Trophoblast cell (in vitro differentiated cells and primary cell): Measurements from ENCODE around the gene SEMA4B.

Experiments
- DNase-seq, 2 donors: peaks; one replicate each; pipeline ENCODE4 v3.0.0-alpha.2; 2016
- H2AFZ ChIP-seq: 2 replicates; pipeline ENCODE4 v1.6.1; 2013; ENCODE audit warnings: low read length, moderate library complexity, mild to moderate bottlenecking; ENCODE audit not compliant: insufficient read depth, poor library complexity
- H2AK5ac ChIP-seq: 2 replicates; pipeline ENCODE4 v1.6.1; 2013; ENCODE audit warnings: mild to moderate bottlenecking, low read length
- H2BK120ac ChIP-seq: 2 replicates; pipeline ENCODE4 v1.6.1; 2013; ENCODE audit warnings: low read length, mild to moderate bottlenecking, moderate library complexity; ENCODE audit not compliant: insufficient read depth, poor library complexity
- H2BK12ac ChIP-seq: 2 replicates; pipeline ENCODE4 v1.6.1; 2013; ENCODE audit warnings: mild to moderate bottlenecking, low read length, moderate library complexity
- H2BK5ac ChIP-seq: 2 replicates; pipeline ENCODE4 v1.6.1; 2013; ENCODE audit warnings: low read length, low read depth, moderate library complexity, mild to moderate bottlenecking; ENCODE audit not compliant: poor library complexity
- H3K14ac ChIP-seq: 2 replicates; pipeline ENCODE4 v1.6.1; 2013; ENCODE audit warnings: mild to moderate bottlenecking, low read length
- H3K18ac ChIP-seq: 2 replicates; pipeline ENCODE4 v1.6.1; 2013; ENCODE audit warnings: mild to moderate bottlenecking, low read length
- H3K23ac ChIP-seq: 2 replicates; pipeline ENCODE4 v1.6.1; 2013; ENCODE audit warnings: low read length
- H3K27ac ChIP-seq: 2 replicates; pipeline ENCODE4 v1.5.1; 2013; ENCODE audit warnings: low read depth, mild to moderate bottlenecking, inconsistent platforms, low read length, moderate library complexity
- H3K27me3 ChIP-seq: 2 replicates; pipeline ENCODE4 v1.6.1; 2013; ENCODE audit warnings: inconsistent platforms, mild to moderate bottlenecking, low read length, moderate library complexity; ENCODE audit not compliant: insufficient read depth
- H3K36me3 ChIP-seq, 2 experiments: 1 replicate in 1 of 2; 2 replicates in 1 of 2; pipeline ENCODE4 v1.6.1; 2013; ENCODE audit warnings: low read length in 2 of 2, mild to moderate bottlenecking in 2 of 2, moderate library complexity in 1 of 2; ENCODE audit not compliant: insufficient read depth in 2 of 2, control insufficient read depth in 1 of 2
- H3K4ac ChIP-seq: 2 replicates; pipeline ENCODE4 v1.6.1; 2013; ENCODE audit warnings: low read depth, mild to moderate bottlenecking, low read length, moderate library complexity
- H3K4me1 ChIP-seq, 2 experiments: 1 replicate in 1 of 2; 2 replicates in 1 of 2; pipeline ENCODE4 v1.6.1; 2013; ENCODE audit warnings: low read length in 2 of 2, mild to moderate bottlenecking in 2 of 2, moderate library complexity in 1 of 2; ENCODE audit not compliant: insufficient read depth in 2 of 2, control insufficient read depth in 1 of 2
- H3K4me2 ChIP-seq: 2 replicates; pipeline ENCODE4 v1.6.1; 2013; ENCODE audit warnings: inconsistent platforms, mild to moderate bottlenecking, low read length, moderate library complexity
- H3K4me3 ChIP-seq: 2 replicates; pipeline ENCODE4 v1.5.1; 2013; ENCODE audit warnings: mild to moderate bottlenecking, low read depth, low read length, inconsistent platforms
- H3K79me1 ChIP-seq: one replicate; pipeline ENCODE4 v1.6.1; 2013; ENCODE audit warnings: low read length
- H3K79me2 ChIP-seq: 2 replicates; pipeline ENCODE4 v1.6.1; 2013; ENCODE audit warnings: low read length, mild to moderate bottlenecking; ENCODE audit not compliant: control insufficient read depth, insufficient read depth, poor library complexity
- H3K9ac ChIP-seq: 2 replicates; pipeline ENCODE4 v1.6.1; 2013; ENCODE audit warnings: mild to moderate bottlenecking, low read length
- H3K9me3 ChIP-seq: 2 replicates; pipeline ENCODE4 v1.6.1; 2013; ENCODE audit warnings: low read depth, mild to moderate bottlenecking, control low read depth, inconsistent platforms, low read length; ENCODE audit not compliant: insufficient read depth
- H4K12ac ChIP-seq: 2 replicates; pipeline ENCODE4 v1.6.1; 2013; ENCODE audit warnings: low read depth, mild to moderate bottlenecking, low read length, moderate library complexity
- H4K8ac ChIP-seq: 2 replicates; pipeline ENCODE4 v1.6.1; 2013; ENCODE audit warnings: low read depth, mild to moderate bottlenecking, low read length, moderate library complexity
- H4K91ac ChIP-seq: one replicate; pipeline ENCODE4 v1.6.1; 2013; ENCODE audit warnings: low read depth, mild to moderate bottlenecking, low read length, moderate library complexity
- WGBS: extraction: QIAGEN DNeasy Blood & Tissue Kit; methylation state at CpG from one replicate; pipeline ENCODE4 v1.1.7; 2013; ENCODE audit warnings: missing lambda C conversion rate; ENCODE audit not compliant: insufficient read length, insufficient coverage; ENCODE audit errors: extremely low coverage; 5-methylcytosine and 5-hydroxymethylcytosine counted together

The SEMA4B gene

GRCh38 chr15:90223441-90224165 lies 22.5 kb downstream of the SEMA4B start:
- Histone ChIP-seq H4K12ac (no peak overlapping the region), H3K23ac (no peak overlapping the region), H3K79me2 (no peaks in the 10 kb centered on the region), H3K18ac (no peak overlapping the region), H2AFZ (no peak overlapping the region), H3K36me3 (peaks cover 34 to 45% of the 10 kb centered on the region in 2 experiments), H3K79me1 (no peaks in the 10 kb centered on the region), H2BK12ac (no peak overlapping the region), H3K4me3 (no peak overlapping the region), H3K9me3 (peaks cover 3% of the 10 kb centered on the region), H3K27ac (no peak overlapping the region), H2BK5ac (no peak overlapping the region), H3K27me3 (no peaks in the 10 kb centered on the region), H3K9ac (no peak overlapping the region), H2AK5ac (no peak overlapping the region), H3K4me1 (no peaks in the 10 kb centered on the region), H3K4ac (no peak overlapping the region), H2BK120ac (no peak overlapping the region), H3K14ac (no peak overlapping the region), H3K4me2 (no peak overlapping the region), H4K8ac (no peak overlapping the region), H4K91ac (no peak overlapping the region)
- DNase-seq = no peak
- WGBS = no CpG with 5 or more reads among the region's 22 CpGs

GRCh38 chr15:90225047-90225446 lies 23.9 kb downstream of the SEMA4B start:
- H3K4me1 ChIP-seq = no peaks in the 10 kb centered on the region
- no peak overlapping the region for H2BK5ac ChIP-seq
- no peak overlapping the region for H4K12ac ChIP-seq
- WGBS = no CpG with 5 or more reads among the region's 17 CpGs
- no peak overlapping the region for H3K4me2 ChIP-seq
- no peak overlapping the region for H4K91ac ChIP-seq
- H2AFZ ChIP-seq = no peak overlapping the region
- no peak overlapping the region for H2BK12ac ChIP-seq
- no peak for DNase-seq
- no peak overlapping the region for H3K27ac ChIP-seq
- H2BK120ac ChIP-seq = no peak overlapping the region
- H2AK5ac ChIP-seq = no peak overlapping the region
- H3K27me3 ChIP-seq = no peaks in the 10 kb centered on the region
- H3K23ac ChIP-seq = no peak overlapping the region
- no peak overlapping the region for H4K8ac ChIP-seq
- no peak overlapping the region for H3K18ac ChIP-seq
- no peak overlapping the region for H3K9ac ChIP-seq
- H3K79me1 ChIP-seq = no peaks in the 10 kb centered on the region
- peaks cover 46 to 57% of the 10 kb centered on the region in 2 experiments for H3K36me3 ChIP-seq
- no peak overlapping the region for H3K14ac ChIP-seq
- no peaks in the 10 kb centered on the region for H3K79me2 ChIP-seq
- H3K9me3 ChIP-seq = peaks cover 3% of the 10 kb centered on the region
- H3K4me3 ChIP-seq = no peak overlapping the region
- no peak overlapping the region for H3K4ac ChIP-seq

- Histone ChIP-seq H4K12ac (no peak overlapping the region), H2AFZ (no peak overlapping the region), H3K79me1 (no peaks in the 10 kb centered on the region), H3K36me3 (peaks cover 52 to 63% of the 10 kb centered on the region in 2 experiments), H3K79me2 (no peaks in the 10 kb centered on the region), H3K18ac (no peak overlapping the region), H2BK5ac (no peak overlapping the region), H3K23ac (no peak overlapping the region), H3K4me2 (no peak overlapping the region), H3K14ac (no peak overlapping the region), H4K8ac (no peak overlapping the region), H3K27ac (no peak overlapping the region), H2AK5ac (no peak overlapping the region), H3K9me3 (peaks cover 3% of the 10 kb centered on the region), H3K4me3 (no peak overlapping the region), H2BK12ac (no peak overlapping the region), H3K4ac (no peak overlapping the region), H2BK120ac (no peak overlapping the region), H4K91ac (no peak overlapping the region), H3K4me1 (no peaks in the 10 kb centered on the region), H3K9ac (no peak overlapping the region), H3K27me3 (no peaks in the 10 kb centered on the region)
- WGBS = no CpG with 5 or more reads among the region's 18 CpGs
- no peak for DNase-seq
These were observed 24.5 kb downstream of the SEMA4B start for GRCh38 chr15:90225504-90226234.

- no peak overlapping the region for H2AFZ ChIP-seq
- H2BK120ac ChIP-seq = no peak overlapping the region
- H3K79me1 ChIP-seq = no peaks in the 10 kb centered on the region
- no peak overlapping the region for H2BK12ac ChIP-seq
- H3K79me2 ChIP-seq = no peaks in the 10 kb centered on the region
- H3K4me3 ChIP-seq = no peak overlapping the region
- no peak overlapping the region for H4K8ac ChIP-seq
- no peak overlapping the region for H3K4me2 ChIP-seq
- no peak overlapping the region for H3K27ac ChIP-seq
- no peak overlapping the region for H3K23ac ChIP-seq
- no peak for DNase-seq
- H3K4ac ChIP-seq = no peak overlapping the region
- no peak overlapping the region for H4K12ac ChIP-seq
- H2AK5ac ChIP-seq = no peak overlapping the region
- H3K36me3 ChIP-seq = peaks cover 57 to 64% of the 10 kb centered on the region in 2 experiments
- H4K91ac ChIP-seq = no peak overlapping the region
- no peak overlapping the region for H3K14ac ChIP-seq
- no peak overlapping the region for H3K9ac ChIP-seq
- peaks cover 3% of the 10 kb centered on the region for H3K9me3 ChIP-seq
- no CpG with 5 or more reads among the region's 7 CpGs for WGBS
- H2BK5ac ChIP-seq = no peak overlapping the region
- H3K4me1 ChIP-seq = no peaks in the 10 kb centered on the region
- no peaks in the 10 kb centered on the region for H3K27me3 ChIP-seq
- H3K18ac ChIP-seq = no peak overlapping the region
These were observed 26.2 kb downstream of the SEMA4B start for GRCh38 chr15:90227336-90227735.
